Hepatocyte (in vitro differentiated cells): ENCODE data around the gene C8G. TPM values are rescaled to one million over a fixed set of nuclear protein-coding genes. Genes with fewer than 3 reads are reported as not detected.

Experiments
- DNase-seq: peaks from one replicate; pipeline ENCODE4 v3.0.0-alpha.2; 2016; ENCODE audit warnings: low spot score
- H2AFZ ChIP-seq: fragments of 200-600 bp; sonication (generic); 2 replicates; pipeline ENCODE4 v1.6.0; 2016; ENCODE audit warnings: antibody characterized with exemption, mild to moderate bottlenecking
- H3K27ac ChIP-seq: fragments of 200-600 bp; sonication (generic); 2 replicates; pipeline ENCODE4 v1.5.1; 2016; ENCODE audit warnings: mild to moderate bottlenecking
- H3K27me3 ChIP-seq: fragments of 200-600 bp; sonication (generic); 2 replicates; pipeline ENCODE4 v1.6.1; 2016
- H3K36me3 ChIP-seq: fragments of 200-600 bp; sonication (generic); replicated peaks from 2 replicates; pipeline ENCODE4 v1.5.1; 2016; ENCODE audit warnings: low read depth; ENCODE audit not compliant: insufficient read depth
- H3K4me1 ChIP-seq: fragments of 200-600 bp; sonication (generic); 2 replicates; pipeline ENCODE4 v1.5.1; 2016; ENCODE audit warnings: mild to moderate bottlenecking, moderate library complexity; ENCODE audit not compliant: insufficient read depth
- H3K4me2 ChIP-seq: fragments of 200-600 bp; sonication (generic); 2 replicates; pipeline ENCODE4 v1.6.0; 2016
- H3K4me3 ChIP-seq: fragments of 200-600 bp; sonication (generic); 2 replicates; pipeline ENCODE4 v1.5.1; 2016; ENCODE audit warnings: mild to moderate bottlenecking
- H3K79me2 ChIP-seq: fragments of 200-600 bp; sonication (generic); 2 replicates; pipeline ENCODE4 v1.6.0; 2017; ENCODE audit warnings: mild to moderate bottlenecking
- H3K9me2 ChIP-seq: fragments of 200-600 bp; sonication (generic); replicated peaks from 2 replicates; pipeline ENCODE4 v1.6.0; 2017; ENCODE audit warnings: mild to moderate bottlenecking; ENCODE audit not compliant: insufficient read depth
- H3K9me3 ChIP-seq: fragments of 200-600 bp; sonication (generic); 2 replicates; pipeline ENCODE4 v1.5.1; 2016; ENCODE audit warnings: low read depth, mild to moderate bottlenecking
- H4K20me1 ChIP-seq: fragments of 200-600 bp; sonication (generic); 2 replicates; pipeline ENCODE4 v1.6.0; 2016; ENCODE audit warnings: mild to moderate bottlenecking; ENCODE audit not compliant: insufficient read depth, poor library complexity, severe bottlenecking
- EZH2 ChIP-seq: fragments of 200-600 bp; sonication (generic); IDR thresholded peaks from 2 replicates; pipeline ENCODE4 v1.6.1; 2016; ENCODE audit warnings: antibody characterized with exemption, mild to moderate bottlenecking, borderline replicate concordance
- EZH2phosphoT487 ChIP-seq: fragments of 200-600 bp; sonication (generic); IDR thresholded peaks from one replicate; pipeline ENCODE4 v1.6.1; 2018; ENCODE audit warnings: antibody characterized with exemption, mild to moderate bottlenecking, low read depth, moderate library complexity; ENCODE audit not compliant: unreplicated experiment, severe bottlenecking
- WGBS: methylation state at CpG from one replicate; pipeline ENCODE4 v1.1.6; 2016; ENCODE audit warnings: low lambda C conversion rate; ENCODE audit errors: missing lambda C conversion rate; 5-methylcytosine and 5-hydroxymethylcytosine counted together
- polyA plus RNA-seq: library from polyadenylated mRNA; unstranded; fragments of >200 nt; fragmentation: Nextera tagmentation; extraction: Ambion mirVana; gene quantifications from 2 replicates; pipeline ENCODE4 v1.2.1, GENCODE V29; 2016
- total RNA-seq: library from RNA; depleted of rRNA; stranded (reverse); fragments of >200 nt; gene quantifications from 2 replicates; pipeline ENCODE4 v1.2.3, GENCODE V29; 2014
- TF ChIP-seq, protein P1 (sequence below): fragments of 200-600 bp; sonication (generic); IDR thresholded peaks from 2 replicates; pipeline ENCODE4 v1.5.1; 2016; ENCODE audit warnings: antibody characterized with exemption, mild to moderate bottlenecking; ENCODE audit not compliant: poor library complexity

The C8G gene
- total and polyA plus RNA-seq, 2 experiments from 2014 or later, result 5.7 to 15.4 TPM

DNA sequence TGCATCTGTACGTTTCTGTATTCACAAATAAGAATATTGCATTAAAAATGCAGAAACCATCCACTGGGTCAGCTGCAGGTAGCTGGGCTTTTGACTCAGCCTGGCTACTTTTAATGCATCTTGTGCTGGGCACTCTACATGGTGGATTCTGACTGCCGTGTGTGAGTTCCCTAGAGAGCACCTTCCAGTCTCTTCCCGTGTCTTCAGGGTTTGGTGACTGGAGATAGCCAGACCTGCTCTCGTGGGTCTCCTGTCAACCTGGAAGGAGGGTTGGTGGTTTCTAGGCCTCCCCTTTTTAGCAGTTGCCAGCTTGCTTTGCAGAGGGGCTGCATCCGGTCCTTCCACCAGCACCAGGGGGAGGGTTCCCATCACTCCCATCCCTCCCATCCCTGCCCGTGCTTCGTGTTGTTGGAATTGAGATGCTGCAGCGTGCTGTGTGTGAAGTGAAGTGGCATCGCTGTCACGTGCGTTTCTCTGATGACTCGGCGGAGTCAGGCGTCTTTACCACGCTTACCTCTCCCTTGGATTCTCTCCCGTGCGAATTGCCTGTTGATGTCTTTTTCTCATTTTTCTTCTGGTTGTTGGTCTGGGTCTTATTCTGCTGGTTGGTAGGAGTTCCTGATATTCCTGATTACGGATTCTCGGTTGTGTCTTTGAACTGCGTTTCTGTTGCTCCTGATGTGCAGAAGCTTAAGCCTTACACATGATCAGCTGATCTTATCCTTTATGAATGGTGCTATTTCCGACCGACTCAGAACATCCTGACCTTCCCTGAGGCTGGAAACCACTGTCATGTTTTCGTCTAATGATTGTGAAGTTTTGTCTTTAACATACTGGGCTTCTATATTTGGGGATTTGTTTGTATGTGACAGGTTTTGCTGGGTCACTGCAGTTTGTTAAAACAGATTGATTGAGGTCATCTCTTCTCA, 17.4 kb upstream of the C8G start:
- H3K9me2 ChIP-seq, result no peaks in the 10 kb centered on the region
- TF ChIP-seq, protein P1, sequence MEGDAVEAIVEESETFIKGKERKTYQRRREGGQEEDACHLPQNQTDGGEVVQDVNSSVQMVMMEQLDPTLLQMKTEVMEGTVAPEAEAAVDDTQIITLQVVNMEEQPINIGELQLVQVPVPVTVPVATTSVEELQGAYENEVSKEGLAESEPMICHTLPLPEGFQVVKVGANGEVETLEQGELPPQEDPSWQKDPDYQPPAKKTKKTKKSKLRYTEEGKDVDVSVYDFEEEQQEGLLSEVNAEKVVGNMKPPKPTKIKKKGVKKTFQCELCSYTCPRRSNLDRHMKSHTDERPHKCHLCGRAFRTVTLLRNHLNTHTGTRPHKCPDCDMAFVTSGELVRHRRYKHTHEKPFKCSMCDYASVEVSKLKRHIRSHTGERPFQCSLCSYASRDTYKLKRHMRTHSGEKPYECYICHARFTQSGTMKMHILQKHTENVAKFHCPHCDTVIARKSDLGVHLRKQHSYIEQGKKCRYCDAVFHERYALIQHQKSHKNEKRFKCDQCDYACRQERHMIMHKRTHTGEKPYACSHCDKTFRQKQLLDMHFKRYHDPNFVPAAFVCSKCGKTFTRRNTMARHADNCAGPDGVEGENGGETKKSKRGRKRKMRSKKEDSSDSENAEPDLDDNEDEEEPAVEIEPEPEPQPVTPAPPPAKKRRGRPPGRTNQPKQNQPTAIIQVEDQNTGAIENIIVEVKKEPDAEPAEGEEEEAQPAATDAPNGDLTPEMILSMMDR, result no peak
- no peak for TF ChIP-seq EZH2phosphoT487
- no peak for TF ChIP-seq EZH2
- H3K36me3 ChIP-seq, result no peaks in the 10 kb centered on the region
- H4K20me1 ChIP-seq, result no peaks in the 10 kb centered on the region
- no peak for DNase-seq
- no peaks in the 10 kb centered on the region for H3K4me1 ChIP-seq
- no peaks in the 10 kb centered on the region for H3K79me2 ChIP-seq
- no peak overlapping the region for H3K4me3 ChIP-seq
- H3K27me3 ChIP-seq, result no peaks in the 10 kb centered on the region
- 84% methylated on average over 23 of the region's 23 CpGs for WGBS
- H2AFZ ChIP-seq, result no peak overlapping the region
- no peaks in the 10 kb centered on the region for H3K9me3 ChIP-seq
- no peak overlapping the region for H3K27ac ChIP-seq
- H3K4me2 ChIP-seq, result no peak overlapping the region

DNA sequence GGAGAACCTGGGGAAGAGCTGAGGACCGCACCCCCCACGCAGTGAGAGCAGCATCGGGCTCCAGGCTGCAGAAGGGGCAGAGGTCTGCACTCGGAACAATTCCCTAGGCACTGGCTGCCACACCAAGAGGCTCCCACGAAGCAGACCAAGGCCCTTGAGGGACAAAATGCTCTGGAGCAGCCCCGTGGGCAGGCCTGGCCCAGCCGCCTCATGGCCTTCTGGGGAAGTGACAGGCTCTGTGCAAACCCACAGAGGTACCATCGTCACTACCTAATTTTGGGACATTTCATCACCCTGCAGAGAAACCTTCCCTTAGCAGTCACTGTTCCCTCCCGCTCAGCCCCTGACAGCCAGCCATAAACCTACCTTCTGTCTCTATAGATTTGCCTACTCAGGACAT, 16.5 kb upstream of the C8G start:
- no peak for TF ChIP-seq EZH2
- no peak for TF ChIP-seq EZH2phosphoT487
- TF ChIP-seq, protein P1, result no peak
- Histone ChIP-seq H3K4me1 (no peaks in the 10 kb centered on the region), H3K27ac (no peak overlapping the region), H3K27me3 (no peaks in the 10 kb centered on the region), H3K4me3 (no peak overlapping the region), H4K20me1 (no peaks in the 10 kb centered on the region), H2AFZ (no peak overlapping the region), H3K79me2 (no peaks in the 10 kb centered on the region), H3K9me3 (no peaks in the 10 kb centered on the region), H3K4me2 (no peak overlapping the region), H3K36me3 (no peaks in the 10 kb centered on the region), H3K9me2 (no peaks in the 10 kb centered on the region)
- no peak for DNase-seq
- WGBS, result 92% methylated on average over 9 of the region's 9 CpGs

DNA sequence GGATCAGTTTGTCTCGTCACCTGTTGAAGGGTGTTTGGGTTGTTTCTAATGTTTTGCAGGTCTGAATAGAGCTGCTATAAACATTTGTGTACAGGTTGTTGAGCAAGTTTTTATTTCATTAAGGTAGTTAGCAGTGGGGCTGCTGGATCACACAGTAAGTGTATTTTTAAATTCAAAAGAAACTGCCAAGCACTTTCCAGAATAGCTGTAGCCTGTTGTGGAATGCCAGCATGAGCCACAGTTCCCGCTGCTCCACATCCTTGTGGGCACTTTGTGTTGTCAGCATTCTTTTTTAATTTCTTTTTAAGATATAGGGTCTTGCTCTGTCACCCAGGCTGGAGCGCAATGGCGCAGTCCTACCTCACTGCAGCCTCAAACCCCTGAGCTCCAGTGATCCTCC, 15.0 kb upstream of the C8G start:
- no peaks in the 10 kb centered on the region for H3K9me3 ChIP-seq
- TF ChIP-seq EZH2phosphoT487, result no peak
- TF ChIP-seq, protein P1, result no peak
- no peak for TF ChIP-seq EZH2
- H3K79me2 ChIP-seq, result no peaks in the 10 kb centered on the region
- no peaks in the 10 kb centered on the region for H3K4me1 ChIP-seq
- H3K27me3 ChIP-seq, result no peaks in the 10 kb centered on the region
- H3K4me3 ChIP-seq, result no peak overlapping the region
- no peaks in the 10 kb centered on the region for H3K36me3 ChIP-seq
- H4K20me1 ChIP-seq, result no peaks in the 10 kb centered on the region
- WGBS, result 97% methylated on average over 4 of the region's 4 CpGs
- no peak for DNase-seq
- no peak overlapping the region for H3K4me2 ChIP-seq
- no peak overlapping the region for H3K27ac ChIP-seq
- no peaks in the 10 kb centered on the region for H3K9me2 ChIP-seq
- no peak overlapping the region for H2AFZ ChIP-seq
